ENCODE data around the gene PKDREJ. TPM values are rescaled to one million over a fixed set of nuclear protein-coding genes. Genes with fewer than 3 reads are reported as not detected.

PKDREJ gene
- polyA plus RNA-seq, 4 donors: 0.22 to 0.49 (median 0.35) TPM

DNA sequence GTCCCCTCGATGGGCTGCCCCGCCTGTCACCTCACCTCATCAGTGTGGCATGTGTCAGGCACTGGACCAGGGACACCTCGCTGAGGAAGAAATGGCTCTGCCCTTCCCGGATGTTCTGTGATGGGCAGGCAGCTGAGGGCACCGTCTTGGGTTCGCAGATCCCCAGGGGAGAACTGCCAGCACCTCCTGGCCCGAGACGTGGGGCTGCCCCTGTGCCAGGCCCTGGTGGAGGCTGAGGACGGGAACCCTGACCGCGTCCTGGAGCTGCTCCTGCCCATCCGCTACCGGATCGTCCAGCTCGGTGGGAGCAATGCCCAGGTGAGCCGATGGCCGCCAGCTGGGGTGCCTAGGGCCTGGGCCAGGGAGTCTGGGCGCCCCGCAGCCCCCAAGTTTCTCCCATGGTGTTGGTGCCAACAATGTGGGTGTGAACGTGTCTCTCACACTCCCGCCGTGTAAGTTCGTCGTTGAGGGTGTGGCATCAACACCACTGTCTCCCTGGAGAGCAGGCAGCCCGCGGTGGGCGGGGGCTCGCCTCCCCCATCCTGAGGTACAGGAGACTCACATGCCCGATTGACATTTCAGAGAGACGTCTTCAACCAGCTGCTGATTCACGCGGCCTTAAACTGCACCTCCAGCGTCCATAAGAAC lies 26.2 kb upstream of the PKDREJ start:
- DNase-seq (ENCODE audit: low read depth in 4 of 4, low spot score in 3 of 4): no peak

GRCh38 chr22:46288846-46289243 lies 25.7 kb upstream of the PKDREJ start:
- no peak for DNase-seq (ENCODE audit: low read depth in 4 of 4, low spot score in 3 of 4)

GRCh38 chr22:46287873-46288751 lies 25.0 kb upstream of the PKDREJ start:
- no peak for DNase-seq (ENCODE audit: low read depth in 4 of 4, low spot score in 3 of 4)

DNA sequence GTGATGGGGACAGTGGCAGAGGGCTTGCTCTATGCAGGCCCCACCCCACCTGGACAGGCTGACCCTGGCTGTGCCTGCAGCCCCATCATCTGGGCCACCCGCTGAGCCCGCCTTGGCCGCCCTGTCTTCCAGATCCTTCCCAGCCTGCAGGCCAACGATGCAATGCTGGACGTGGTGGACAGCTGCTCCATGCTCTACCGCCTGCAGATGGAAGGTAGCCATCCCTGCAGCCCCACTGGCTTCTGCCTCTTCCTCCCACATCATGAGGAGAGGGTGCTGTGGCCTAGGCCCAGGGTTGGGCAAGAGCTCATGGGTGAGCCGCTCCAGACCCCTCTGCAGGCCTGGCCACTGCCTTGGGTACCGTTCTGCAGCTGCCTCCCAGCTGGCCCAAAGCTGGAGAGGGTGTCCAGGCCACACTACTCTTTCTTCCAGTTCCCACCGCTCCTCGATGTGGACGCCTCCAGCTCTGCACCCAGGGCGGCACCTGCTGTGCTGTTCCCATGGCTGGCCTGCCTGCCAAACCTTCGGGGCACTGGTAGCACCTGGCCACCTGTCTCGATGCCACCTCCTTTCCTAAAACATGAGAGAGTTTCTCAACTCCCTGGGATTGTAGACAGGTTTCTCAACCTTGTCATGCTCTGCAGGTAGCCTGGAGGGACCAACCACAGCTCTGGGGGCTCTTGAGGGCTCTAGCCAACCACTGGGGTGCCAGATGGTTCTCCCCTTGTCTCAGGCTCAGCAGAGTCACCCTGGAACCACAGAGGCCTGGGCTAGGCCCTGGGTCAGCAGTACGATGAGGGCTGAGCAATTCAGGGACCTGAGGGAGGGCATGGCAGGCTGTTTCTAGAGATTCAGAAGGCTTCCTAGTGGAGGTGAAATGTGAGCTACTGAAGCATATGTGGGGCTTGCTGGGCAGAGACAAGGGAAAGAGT lies 24.1 kb upstream of the PKDREJ start:
- DNase-seq (ENCODE audit: low read depth in 4 of 4, low spot score in 3 of 4): no peak

DNA sequence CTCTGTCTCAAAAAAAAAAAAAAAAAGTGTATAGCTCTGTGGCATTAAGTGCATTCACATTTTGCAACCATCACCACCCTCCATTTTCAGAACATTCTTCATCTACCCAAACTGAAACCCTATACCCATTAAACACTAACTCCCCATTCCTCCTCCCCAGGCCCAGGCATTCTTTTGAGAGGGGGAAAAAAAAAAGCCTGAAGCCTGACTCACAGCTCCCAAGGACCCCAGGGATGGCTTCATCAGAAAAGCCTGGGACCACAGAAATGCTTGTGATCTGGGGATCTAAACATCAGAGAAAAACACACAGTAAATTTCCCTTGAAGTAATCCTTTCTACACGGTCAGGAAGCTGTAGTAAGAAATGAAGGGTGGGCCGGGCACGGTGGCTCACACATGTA lies 22.9 kb upstream of the PKDREJ start:
- DNase-seq (ENCODE audit: low read depth in 4 of 4, low spot score in 3 of 4): no peak

GRCh38 chr22:46281866-46282678 lies 18.9 kb upstream of the PKDREJ start:
- no peak for DNase-seq (ENCODE audit: low read depth in 4 of 4, low spot score in 3 of 4)

DNA sequence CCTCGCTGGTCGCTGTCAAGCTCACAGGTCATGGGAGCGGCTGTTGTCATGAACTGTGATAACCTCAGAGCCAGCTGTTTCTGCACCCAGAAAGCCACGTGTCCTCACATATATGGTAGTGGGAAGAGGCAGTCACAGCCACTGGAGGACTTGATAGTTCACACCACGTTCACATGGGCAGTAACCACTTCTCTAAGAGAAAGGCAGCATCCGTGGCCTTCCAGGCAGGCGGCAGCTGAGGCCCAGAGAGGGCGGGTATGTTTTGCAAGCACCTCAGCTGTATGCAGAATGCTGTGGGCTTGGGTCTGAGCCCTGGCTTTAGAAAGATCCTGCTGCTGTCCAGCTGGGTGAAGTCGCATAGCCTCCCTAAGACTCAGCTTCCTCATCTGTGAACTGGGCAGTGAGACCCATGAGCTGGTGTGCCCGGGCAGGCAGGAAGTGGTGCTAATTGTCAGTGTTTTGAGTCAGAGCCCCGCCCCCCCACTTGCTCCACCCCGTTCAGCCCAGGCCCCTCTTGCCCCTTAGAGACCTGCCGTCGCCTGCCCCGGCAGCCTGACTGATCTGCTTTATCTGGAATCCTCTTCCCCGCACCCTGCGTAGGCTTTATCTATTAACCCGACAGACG lies 18.0 kb upstream of the PKDREJ start:
- no peak for DNase-seq (ENCODE audit: low read depth in 4 of 4, low spot score in 3 of 4)

DNA sequence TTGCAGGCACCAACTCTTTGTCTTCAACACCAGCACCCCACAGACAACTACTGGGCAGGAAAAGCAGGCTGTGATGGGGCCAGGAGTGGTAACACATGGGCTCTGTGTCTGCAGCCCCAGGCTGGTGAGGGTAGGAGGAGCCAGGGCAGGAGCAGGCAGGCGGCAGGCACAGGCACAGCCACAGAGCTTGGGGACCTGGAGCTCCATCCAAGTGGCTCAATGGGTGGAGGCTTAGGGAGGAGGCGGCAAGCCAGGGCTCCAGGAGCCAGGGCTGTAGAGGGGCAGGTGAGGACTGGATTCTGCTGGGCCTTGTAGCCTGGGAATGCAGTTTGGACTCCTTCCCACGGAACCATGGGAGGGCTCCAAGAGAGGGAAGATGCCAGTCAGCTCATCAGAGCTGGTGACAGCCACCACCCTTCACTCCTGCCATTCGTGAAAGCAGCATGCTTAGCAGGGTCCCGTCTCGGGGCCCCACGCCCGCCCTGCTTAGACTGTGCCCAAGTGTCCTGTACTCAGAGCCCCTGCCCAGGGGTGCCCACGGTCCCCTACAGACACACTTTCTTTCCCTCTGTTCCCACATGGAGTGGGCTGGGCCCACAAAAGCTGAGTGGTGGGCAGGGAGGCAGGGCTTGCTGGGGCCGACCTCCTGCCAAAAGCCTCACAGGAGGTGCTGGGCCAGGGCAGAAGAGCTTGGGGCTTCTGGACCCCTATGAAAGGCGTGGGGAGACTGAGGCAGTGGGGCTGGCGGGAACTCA lies 17.1 kb upstream of the PKDREJ start:
- no peak for DNase-seq (ENCODE audit: low read depth in 4 of 4, low spot score in 3 of 4)

GRCh38 chr22:46278656-46279645 lies 15.8 kb upstream of the PKDREJ start:
- DNase-seq (ENCODE audit: low read depth in 4 of 4, low spot score in 3 of 4): no peak

DNA sequence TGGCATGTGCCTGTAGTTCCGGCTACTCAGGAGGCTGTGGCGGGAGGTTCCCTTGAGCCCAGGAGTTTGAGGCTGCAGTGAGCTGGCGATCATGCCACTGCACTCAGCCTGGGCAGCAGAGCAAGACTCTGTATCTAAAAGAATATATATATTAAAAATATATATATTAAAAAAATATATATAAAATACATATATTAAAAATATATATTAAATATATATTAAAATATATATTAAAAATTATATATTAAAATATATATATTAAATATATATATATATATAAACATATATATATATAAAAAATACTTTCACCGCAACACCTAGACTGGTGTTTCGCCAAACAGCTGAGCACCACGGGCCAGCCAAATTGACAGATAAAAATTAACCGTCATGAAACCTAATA lies 13.4 kb upstream of the PKDREJ start:
- no peak for DNase-seq (ENCODE audit: low read depth in 4 of 4, low spot score in 3 of 4)

GRCh38 chr22:46275455-46276122 lies 12.4 kb upstream of the PKDREJ start:
- DNase-seq (ENCODE audit: low read depth in 4 of 4, low spot score in 3 of 4): no peak

- no peak for DNase-seq (ENCODE audit: low read depth in 4 of 4, low spot score in 3 of 4)
Measured at GRCh38 chr22:46274381-46274780, 11.2 kb upstream of the PKDREJ start.

DNA sequence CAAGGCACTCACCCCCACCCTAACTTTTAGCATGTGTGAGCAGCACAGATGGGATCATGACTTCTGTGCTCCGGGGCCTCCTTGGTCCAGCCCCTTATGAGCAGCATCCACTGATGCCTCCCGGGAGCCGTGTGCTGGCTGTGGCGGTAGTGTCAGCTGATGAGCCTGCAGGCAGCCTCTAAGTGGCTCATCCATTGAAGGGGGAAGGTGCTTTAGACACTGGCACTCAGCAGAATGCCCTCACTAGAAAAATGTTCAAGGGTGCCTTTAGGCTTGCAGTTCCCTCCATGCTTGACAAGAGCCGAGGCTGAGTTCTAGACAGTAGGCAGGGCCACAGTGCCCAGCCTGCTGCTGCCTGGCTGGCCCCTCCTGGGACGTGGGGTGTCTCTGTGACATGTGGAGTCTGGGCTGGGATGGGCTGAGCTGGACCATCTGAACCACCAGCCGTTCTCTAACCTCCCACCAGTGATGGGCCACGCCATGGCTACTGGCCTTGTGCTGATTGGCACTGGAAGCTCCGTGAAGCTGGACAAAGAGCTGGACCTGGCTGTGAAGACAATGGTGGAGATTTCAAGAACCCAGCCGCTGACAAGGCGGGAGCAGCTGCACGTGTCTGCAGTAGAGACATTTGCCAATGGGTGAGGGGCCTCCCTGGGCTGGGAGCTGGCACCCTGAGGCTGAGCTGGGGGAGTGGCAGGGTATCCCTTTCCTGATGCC lies 10.4 kb upstream of the PKDREJ start:
- DNase-seq (ENCODE audit: low read depth in 4 of 4, low spot score in 3 of 4): no peak

GRCh38 chr22:46272762-46273431 lies 9.8 kb upstream of the PKDREJ start:
- DNase-seq (ENCODE audit: low read depth in 4 of 4, low spot score in 3 of 4): no peak

GRCh38 chr22:46272196-46272595 lies 9.1 kb upstream of the PKDREJ start:
- no peak for DNase-seq (ENCODE audit: low read depth in 4 of 4, low spot score in 3 of 4)

DNA sequence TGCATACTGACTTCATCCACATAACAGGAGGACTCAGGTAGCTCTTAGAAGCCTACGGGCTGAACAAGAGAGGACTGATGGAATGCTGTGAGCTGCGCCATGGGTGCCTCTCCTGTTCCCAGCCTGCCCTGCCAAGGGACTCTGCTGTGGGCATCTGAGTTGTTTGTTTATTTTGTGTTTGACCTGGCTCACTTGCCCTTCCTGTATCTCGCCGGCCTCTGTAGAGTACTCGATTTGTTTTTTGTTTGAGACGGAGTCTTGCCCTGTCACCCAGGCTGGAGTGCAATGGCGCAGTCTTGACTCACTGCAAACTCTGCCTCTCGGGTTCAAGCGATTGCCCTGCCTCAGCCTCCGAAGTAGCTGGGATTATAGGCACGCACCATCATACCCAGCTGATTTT lies 6.4 kb upstream of the PKDREJ start:
- DNase-seq (ENCODE audit: low read depth in 4 of 4, low spot score in 3 of 4): no peak
